ENCODE results near the gene ZNF540.
"Not testable (repeated sequence)": the region's sequence is repeated elsewhere in the genome, so short reads cannot be mapped to it uniquely, and the experiment has no call there.

The ZNF540 gene

DNA sequence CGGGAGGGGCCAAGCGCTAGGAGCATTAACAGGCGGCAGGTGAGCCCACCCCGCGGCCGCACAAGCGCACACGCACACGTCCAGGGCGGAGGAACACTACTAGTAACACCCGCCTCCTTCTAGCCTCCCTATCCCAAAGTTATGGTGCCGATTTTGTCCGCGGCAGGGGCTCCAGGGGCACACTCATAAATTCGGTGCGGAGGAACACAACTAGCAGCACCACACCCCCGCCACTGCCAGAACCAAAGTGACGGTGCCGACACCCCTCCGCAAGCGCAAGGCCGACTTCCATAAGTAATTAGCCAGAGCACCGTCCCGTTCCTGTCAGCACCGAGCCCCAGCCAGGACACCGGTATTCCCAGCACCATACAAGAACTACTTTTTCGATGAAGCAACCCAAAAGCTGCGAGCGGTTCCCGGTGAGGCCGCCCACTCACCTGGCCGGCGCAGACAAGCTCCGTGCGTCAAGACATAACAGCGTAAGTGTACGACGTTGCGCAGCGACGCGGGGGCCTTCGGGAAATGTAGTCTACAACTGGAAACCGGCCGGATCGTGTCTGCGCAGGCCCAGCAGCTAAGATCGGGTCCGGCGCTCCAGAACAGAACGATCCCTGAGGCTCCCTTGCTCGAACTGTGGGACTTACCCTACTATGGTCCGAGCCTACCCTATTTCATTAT lies at the start of gene ZNF540, which contains the start of gene ZNF571:
TSS of gene ZNF540 (plus strand) at position 573 of the 678 bp plus-strand sequence. CDS start 3,572 bp downstream, outside the sequence.
TSS of gene ZNF571 (minus strand) at position 489 of the 678 bp plus-strand sequence. CDS start 8,116 bp downstream, outside the sequence.
- DNase-seq, result no peak

DNA sequence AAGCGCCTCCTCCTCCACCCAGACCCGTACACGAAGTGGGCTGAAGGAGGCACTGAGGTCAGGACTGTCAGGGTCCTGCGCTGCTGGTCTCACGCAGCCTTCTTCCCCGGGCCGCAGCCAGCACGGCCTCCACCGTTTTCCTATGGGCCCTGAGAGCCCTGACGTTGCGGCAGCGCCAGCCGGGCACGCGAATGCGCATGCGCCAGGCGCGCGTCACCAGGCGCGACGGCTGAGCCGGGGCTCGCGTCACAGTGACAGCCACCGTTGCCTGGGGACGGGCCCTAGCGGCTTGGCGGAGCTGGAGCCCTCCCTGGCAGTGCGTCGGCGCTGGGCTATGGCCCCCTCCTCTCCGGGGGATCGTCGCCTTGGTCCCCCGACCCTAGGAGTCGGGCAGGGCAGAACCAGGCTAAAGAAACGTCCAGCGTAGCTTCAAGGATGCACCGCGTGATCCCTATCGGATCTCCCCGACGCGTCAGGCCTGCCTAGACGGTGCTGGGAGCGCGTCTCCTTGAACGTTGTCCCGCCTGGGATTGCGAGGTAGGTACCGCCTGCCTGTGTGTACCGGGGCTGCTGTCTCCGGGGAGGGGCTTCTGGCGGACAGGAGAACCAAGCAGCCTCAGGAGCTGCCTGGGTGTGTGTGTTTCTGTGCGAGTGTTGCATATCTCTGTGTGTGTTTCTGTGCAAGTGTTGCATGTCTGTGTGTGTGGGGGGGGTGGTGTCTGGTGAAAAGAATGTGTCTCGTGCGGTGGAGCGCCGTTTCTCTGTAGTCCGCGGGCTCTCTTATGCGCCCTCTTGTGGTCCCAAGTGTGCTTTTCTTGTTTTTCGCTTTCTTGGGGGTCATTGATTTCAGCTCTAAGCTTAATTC lies 43.3 kb upstream of the ZNF540 start:
- DNase-seq, result no peak

DNA sequence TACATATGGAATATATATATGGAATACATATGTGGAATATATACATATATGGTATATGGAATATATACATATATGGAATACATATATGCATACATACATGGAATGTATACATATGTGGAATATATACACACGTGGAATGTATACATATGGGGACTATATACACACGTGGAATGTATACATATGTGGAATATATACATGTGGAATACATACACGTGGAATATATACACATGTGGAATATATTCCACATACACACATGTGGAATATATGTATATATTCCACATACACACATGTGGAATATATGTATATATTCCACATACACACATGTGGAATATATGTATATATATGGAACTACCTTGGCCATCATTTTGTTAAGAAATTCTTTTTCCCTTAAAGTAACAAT lies 31.2 kb upstream of the ZNF540 start:
- no peak for DNase-seq

DNA sequence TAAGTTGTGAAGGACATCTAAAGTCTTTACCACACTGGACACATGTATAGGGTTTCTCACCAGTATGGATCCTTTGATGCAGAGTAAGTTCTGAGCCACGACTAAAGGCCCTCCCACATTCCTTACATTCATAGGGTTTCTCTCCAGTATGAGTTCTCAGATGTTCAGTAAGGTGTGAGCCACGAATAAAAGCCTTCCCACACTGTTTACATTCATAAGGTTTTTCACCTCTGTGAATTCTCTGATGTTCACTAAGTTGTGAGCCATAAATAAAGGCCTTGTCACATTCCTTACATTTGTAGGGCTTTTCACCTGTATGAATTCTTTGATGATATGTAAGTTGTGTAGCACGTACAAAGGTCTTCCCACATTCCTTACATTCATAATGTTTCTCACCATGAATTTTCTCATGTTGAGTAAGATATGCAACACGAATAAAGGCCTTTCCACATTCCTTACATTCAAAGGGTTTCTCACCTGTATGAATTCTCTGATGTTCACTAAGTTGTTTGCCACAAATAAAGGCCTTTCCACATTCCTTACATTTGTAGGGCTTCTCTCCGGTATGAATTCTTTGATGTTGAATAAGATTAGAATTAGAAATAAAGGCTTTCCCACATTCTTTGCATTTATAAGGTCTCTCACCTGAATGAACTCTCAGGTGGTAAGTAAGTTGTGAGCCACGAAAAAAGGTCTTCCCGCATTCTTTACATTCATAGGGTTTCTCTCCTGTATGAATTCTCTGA lies 29.9 kb upstream of the ZNF540 start:
- DNase-seq, result no peak

DNA sequence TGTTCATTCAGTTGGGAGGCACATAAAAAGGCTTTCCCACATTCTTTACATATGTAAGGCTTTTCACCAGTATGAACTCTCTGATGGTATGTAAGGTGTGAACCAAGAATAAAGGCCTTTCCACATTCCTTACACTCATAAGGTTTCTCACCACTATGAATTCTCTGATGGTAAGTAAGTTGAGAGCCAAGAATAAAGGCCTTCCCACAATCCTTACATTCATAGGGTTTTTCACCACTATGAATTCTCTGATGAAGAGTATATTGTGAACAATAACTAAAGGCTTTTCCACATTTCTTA lies 29.4 kb upstream of the ZNF540 start:
- no peak for DNase-seq

DNA sequence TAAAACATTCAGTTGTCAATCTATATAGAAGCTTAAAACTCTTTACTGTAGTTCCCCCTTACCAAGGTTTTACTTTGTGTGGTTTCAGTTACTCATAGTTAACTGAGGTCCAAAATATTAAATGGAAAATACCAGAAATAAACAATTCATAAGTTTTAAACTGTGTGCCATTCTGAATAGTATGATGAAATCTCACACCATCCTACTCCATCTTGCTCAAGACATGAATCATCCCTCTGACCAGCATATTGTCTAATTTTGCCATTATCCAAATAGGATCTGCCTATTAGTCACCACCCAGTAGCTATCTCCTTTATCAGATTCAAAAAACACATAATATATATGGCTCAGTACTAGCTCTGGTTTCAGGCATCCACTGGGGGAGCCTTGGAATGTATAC lies 22.5 kb upstream of the ZNF540 start:
- no peak for DNase-seq

DNA sequence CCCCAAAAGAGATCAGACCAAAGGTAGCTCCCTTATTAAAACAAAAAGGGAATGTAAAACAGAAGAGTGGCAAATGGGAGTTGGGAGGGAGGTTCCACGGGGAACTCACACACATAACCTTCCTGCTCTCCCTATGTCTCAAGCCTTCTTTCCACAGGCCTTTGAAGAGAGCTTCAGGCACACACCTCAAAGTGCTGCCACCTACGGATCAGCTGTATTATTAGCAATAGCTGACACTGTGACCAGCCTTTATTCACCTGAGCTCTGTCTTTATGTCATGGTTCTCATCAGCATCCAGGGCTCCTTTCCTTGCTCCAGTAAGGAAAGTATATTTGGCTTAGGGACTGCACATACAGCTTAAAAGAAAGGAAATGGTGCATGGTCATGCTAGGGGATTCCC lies 11.3 kb upstream of the ZNF540 start:
- DNase-seq, result no peak

DNA sequence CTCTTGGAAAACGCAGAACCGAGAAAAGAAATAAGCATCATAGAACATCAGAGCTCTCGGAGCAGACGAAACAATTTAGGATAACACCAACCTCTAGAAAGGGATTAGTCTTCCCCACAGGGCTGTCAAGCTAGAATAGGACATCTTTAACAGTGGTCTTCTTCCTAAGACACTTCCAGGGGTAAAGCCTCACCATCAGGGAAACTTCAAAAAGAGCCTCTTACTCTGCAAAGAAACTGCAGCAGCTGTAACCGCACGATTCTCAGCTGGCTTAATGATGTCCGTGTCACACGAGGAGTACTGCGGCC lies 726 bp upstream of the ZNF540 start:
- DNase-seq, result no peak

DNA sequence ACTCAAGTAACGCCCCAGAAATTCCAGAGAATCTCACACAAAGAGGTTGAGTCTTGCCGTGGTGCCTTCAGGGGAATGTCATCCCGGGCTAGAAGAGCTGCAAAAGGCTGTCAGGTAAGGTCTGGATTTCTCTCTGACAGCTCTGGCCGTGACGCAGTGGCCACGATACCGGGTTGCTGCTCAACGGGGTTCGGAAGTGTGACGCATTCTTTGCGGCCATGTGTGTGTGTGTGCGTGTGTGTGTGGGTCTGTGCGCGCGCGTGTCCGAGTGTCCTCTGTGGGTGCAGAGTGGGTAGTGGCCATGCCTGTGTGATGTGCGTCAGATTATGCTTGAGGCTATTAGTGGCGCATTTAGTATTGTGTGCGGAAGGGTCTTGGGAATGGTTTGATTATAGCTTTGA lies 306 bp downstream of the ZNF540 start:
- no peak for DNase-seq

DNA sequence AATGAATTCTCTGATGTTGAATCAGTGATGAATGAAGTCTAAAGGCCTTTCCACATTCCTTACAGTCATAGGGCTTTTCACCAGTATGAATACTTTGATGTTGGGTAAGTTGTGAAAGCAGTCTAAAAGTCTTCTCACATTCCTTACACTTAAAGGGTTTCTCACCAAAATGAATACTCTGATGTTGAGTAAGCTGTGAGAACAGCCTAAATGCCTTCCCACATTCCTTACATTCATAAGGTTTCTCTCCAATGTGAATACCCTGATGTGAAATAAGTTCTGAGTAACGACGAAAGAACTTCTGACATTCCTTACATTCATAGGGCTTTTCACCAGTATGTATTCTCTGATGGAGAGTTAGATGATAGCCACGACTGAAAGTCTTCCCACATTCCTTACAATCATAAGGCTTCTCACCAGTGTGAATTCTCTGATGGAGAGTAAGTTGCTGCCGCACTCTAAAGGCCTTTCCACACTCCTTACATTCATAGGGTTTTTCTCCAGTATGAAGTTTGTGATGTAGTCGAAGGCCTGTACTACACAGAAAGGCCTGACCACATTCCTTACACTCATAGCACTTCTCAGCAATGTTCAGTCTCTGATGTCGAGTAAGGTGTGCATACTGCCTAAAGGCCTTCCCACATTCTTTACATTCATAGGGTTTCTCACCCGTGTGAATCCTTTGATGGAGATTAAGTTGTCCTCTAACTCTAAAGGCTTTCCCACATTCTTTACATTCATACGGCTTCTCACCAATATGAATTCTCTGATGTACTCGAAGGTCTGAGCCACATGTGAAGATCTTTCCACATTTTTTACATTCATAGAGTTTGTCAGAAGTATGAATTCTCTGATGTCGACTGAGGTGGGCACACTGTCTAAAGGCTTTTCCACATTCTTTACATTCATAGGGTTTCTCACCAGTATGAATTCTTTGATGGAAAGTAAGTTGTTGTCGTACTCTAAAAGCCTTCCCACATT lies 40.7 kb downstream of the ZNF540 start:
- no peak for DNase-seq

DNA sequence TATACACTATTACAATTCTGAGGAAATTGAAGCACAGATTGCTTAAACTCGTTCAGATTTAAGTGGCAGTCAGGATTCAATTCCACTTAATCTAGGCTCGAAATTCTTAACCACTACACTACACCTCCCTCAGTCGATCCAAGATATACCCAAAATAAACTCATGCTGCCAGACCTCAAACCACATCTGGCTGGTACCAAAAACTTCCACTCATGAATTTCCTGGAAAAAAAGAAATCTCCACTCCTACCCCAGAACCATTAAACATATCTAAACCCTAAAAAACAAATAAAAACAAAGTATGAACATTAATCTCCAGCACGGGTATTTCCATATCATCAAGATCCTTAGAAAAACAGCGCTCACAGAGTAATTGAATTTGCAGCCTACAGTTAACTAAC lies 59.4 kb downstream of the ZNF540 start:
- DNase-seq, result no peak

DNA sequence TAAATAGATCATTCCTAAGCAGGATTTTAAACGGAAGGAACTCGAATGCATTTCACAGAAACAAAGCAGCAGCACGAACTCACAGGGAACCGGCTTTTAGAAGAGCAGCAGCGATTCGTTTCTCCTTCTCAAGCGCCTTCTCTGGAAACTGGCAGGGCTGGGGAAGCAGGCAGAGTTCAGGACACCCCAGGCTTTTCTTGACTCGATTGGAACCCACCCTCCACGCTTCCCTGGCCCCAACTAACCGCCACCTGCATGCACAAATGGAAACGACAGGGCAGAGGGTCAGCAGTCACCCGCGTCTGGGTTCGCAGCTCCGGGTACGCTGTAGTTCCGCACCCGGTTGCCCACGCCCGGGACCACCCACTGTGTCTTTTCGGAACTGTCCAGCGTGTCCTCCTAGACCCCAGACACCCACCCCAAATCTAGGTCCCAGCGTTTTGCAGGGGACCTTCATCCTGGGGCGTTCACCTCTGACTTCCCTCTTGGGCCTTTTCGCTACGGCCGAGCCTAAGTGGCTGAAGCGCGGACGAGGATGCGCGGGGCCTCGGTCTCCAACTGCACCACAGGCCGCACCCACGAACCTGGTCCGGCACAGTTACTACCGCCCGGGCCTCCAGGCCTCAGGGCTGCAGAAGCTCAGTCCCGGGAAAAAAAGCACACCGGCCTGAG lies 60.1 kb downstream of the ZNF540 start:
- no peak for DNase-seq

DNA sequence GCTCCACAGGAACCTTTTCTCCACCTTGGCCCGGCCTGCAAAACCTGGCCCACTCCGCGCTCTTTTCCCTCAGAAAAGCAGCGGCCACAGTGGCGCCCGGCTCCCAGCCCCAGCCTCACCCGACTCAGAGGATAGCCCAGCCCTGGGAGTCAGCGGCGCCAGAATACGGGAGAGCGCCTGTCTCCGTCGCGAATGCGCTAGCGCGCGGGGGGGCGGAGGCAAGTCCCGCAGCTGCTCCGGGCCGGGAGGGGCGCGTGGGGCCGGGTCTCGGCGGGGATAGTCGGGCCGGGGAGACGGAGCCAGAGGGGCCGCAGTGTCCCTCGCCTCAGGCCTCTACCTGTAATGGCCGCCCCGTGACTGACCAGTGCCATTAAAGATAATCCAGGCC lies 60.6 kb downstream of the ZNF540 start, which contains the start of gene ZFP30:
TSS of gene ZFP30 (minus strand) at position 165 of the 388 bp plus-strand sequence. CDS start 7,643 bp downstream, outside the sequence.
- no peak for DNase-seq

DNA sequence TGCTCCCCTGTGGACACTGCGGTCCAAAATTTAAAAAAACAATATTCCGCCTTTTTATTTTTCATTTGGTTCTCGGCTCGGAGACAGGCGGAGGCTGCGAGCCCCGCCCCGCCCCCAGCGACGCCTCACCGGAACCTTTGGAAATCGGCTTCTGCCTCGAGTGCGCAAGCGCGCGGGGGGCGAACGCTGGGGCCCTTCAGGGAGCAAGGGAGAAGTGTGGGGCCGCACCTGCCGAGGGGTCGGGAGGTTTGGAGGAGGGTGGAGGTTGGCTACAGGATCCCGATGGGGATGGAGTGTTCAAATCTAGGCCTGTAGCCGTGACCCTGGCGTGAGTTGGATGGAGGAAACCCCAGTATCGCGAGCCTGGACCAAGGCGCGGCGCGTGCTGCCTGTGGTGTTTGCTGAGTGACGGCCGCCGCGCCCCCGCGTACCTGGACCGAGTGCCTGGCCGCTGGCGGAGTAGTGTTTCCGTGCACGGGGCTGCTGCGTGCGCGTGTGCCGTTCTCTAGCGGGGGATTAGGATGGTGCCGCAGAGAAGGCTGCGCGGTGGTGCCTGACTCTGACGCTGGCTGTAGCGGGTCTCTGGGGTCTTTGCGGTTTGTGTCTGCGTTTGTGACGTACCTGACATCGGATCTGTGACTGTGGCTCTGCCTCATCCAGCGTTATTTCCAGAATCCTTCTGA lies 61.2 kb downstream of the ZNF540 start:
- DNase-seq, result no peak

DNA sequence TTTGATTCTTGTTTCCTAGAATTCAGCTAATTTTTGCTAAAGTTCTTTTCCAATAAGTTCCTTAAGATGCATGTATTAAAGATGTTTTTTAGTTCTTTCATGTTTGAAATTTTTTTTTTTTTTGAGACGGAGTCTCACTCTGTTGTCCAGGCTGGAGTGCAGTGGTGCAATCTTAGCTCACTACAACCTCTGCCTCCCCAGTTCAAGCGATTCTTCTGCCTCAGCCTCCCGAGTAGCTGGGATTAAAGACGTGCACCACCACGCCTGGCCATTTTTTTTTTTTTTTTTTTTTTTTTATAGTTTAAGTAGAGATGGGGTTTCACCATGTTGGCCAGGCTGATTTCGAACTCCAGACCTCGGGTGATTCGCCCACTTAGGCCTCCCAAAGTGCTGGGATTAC lies 62.5 kb downstream of the ZNF540 start:
- DNase-seq, result not testable (repeated sequence)

All from NK-92 treated with Interleukin-12 subunit alpha and Interleukin-12 subunit beta, amount 100 ng/mL, for 24 hours (cell line).